Measurements from ENCODE around the gene FGF1. TPM values are rescaled to one million over a fixed set of nuclear protein-coding genes. Genes with fewer than 3 reads are reported as not detected.

FGF1 gene
- total RNA-seq, 1 donor from 2014 or later, result 23.5 TPM

DNA sequence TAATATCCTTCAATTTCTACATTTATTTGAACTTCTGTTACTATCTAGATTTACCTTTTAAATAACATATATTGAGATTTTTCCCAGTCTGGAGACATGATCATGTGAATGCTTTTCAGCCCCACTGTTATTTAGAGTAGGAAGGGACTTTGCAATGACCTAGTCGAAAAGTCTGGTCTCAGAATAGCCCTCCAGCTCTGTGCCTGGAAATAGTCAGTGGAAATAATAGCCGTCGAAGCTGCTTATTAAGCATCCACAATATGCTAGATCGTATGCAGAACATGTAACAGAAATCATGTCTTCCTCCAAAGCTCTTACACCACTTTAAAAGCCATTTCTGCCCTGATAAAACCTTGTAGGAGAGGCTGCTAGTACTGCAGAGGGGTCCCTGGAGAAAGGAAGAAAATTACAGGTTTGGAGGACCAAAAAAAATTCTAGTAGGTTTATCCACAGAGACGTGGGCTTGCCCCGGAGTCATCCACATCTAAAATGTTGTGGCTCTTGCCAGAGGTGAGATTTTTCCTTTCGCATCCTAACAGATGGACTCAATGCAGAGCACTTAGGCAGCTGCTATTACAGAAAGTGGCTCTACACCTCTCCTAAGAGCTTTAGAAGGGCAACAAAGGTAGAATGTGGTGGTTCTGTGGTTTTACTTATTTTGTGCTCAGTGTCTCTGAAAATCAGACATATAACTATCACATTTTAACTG is 2.5 kb upstream of the FGF1 start:
- no peak overlapping the region for H3K27ac ChIP-seq
- intact Hi-C loops (cut with DNase I), result no loop called here
- DNase-seq (ENCODE audit: low spot score in 2 of 2), result peak in 1 of 2 donors; percentile 1

DNA sequence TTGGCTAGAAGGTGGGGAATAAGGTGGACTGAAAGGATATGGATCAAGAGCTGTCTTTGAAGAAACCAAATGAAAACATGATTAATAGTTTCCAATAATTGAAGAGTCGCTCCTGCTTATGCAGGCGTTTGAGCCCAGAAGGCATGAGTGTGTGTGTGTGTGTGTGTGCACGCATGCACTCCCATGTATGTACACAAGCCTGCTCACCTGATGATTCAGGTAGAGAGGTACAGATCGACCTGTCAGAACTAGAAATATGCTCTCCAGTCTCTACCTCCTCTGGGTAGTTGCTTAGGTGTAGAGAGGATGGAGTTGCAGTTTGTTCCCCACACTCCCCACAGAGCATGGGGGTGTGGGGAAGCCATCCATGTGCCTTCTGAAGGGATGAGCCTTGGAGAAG is 1.1 kb upstream of the FGF1 start:
- Histone ChIP-seq H3K27me3 (no peaks in the 10 kb centered on the region), H3K36me3 (no peaks in the 10 kb centered on the region), H3K4me3 (no peak overlapping the region), H3K27ac (peak overlapping the region; percentile 73 to 78), H3K9me3 (no peaks in the 10 kb centered on the region), H3K4me1 (peaks cover 3 to 17% of the 10 kb centered on the region in 2 donors)
- TF ChIP-seq, protein P1, sequence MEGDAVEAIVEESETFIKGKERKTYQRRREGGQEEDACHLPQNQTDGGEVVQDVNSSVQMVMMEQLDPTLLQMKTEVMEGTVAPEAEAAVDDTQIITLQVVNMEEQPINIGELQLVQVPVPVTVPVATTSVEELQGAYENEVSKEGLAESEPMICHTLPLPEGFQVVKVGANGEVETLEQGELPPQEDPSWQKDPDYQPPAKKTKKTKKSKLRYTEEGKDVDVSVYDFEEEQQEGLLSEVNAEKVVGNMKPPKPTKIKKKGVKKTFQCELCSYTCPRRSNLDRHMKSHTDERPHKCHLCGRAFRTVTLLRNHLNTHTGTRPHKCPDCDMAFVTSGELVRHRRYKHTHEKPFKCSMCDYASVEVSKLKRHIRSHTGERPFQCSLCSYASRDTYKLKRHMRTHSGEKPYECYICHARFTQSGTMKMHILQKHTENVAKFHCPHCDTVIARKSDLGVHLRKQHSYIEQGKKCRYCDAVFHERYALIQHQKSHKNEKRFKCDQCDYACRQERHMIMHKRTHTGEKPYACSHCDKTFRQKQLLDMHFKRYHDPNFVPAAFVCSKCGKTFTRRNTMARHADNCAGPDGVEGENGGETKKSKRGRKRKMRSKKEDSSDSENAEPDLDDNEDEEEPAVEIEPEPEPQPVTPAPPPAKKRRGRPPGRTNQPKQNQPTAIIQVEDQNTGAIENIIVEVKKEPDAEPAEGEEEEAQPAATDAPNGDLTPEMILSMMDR (IDR thresholded peaks at IDR 0.05), result no peak
- intact Hi-C loops (cut with DNase I), result loop anchor here (1.0 kb wide), 1 partner anchor 11 kb away; no protein-coding TSS in a partner anchor
- DNase-seq (ENCODE audit: low spot score in 2 of 2), result peak in 1 of 2 donors; percentile 42

More for the DNA sequence above, 2.5 kb upstream of the FGF1 start:
- TF ChIP-seq, protein P1 (IDR thresholded peaks at IDR 0.05), result no peak
- H3K36me3 ChIP-seq, result no peaks in the 10 kb centered on the region
- no peaks in the 10 kb centered on the region for H3K27me3 ChIP-seq
- H3K4me1 ChIP-seq, result peaks cover 3 to 17% of the 10 kb centered on the region in 2 donors
- no peak overlapping the region for H3K4me3 ChIP-seq
- no peaks in the 10 kb centered on the region for H3K9me3 ChIP-seq

DNA sequence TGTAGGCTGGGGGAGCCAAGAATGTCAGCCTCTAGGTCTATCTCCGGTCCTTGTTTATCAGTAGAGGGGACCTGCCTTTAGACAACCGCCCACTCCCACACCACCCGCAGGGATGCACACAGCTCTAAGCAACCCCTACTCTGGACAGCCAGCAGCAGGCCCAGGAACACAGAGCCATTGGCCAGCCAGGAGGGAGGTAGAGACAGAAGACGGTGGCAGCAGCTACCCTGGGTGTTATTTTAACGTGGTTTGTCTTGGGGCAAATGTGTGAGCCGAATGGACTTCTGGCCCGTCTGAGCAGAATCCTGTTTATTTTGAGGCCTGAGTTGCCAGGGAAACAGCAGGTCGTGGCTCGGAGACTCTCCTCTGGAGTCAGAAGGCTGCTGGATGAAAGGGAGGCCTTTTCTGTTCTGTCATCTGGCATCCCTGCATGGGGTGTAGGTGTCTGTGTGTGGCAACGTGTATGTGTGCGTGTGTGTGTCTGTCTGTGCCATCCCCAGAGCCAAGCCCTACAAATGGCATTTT is 382 bp upstream of the FGF1 start:
- peaks cover 3 to 17% of the 10 kb centered on the region in 2 donors for H3K4me1 ChIP-seq
- TF ChIP-seq, protein P1 (IDR thresholded peaks at IDR 0.05), result no peak
- no peaks in the 10 kb centered on the region for H3K27me3 ChIP-seq
- peak overlapping the region; percentile 73 to 78 for H3K27ac ChIP-seq
- intact Hi-C loops (cut with DNase I), result loop anchor here (1.0 kb wide), 1 partner anchor 12 kb away; no protein-coding TSS in a partner anchor
- no peaks in the 10 kb centered on the region for H3K9me3 ChIP-seq
- H3K36me3 ChIP-seq, result no peaks in the 10 kb centered on the region
- peak in 1 of 2 donors; percentile 73 for DNase-seq (ENCODE audit: low spot score in 2 of 2)
- H3K4me3 ChIP-seq, result peak overlapping the region in 1 of 2 donors; percentile 36

DNA sequence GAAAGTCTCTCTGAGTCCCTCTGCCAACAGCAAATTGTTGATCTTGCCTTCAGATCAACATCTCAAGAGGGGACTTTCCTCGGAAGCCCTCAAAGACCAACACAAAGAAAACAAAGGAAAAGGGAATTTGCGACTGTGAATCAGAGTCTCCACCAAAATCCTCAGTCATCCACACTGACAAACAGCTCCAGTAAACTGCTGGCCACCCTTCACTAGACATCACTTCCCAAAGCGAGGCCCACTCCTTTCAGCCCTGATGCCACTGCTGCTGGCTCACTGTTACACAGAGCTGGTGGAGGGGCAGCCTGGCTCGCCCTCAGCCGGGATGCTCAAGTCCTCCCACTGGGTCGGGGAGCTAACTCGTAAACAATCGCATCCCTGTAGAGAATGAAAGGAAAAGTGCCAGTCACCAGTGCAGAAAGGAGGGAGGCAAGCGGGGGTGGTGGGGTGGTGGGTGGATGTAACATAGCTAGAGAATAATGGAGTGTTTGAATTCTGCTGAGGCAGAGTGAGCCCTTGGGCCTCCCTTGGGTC is 1.3 kb downstream of the FGF1 start:
- Histone ChIP-seq H3K36me3 (no peaks in the 10 kb centered on the region), H3K27me3 (no peaks in the 10 kb centered on the region), H3K9me3 (no peaks in the 10 kb centered on the region), H3K4me3 (peak overlapping the region in 1 of 2 donors; percentile 36), H3K27ac (peak overlapping the region; percentile 73 to 78), H3K4me1 (peaks cover 3 to 17% of the 10 kb centered on the region in 2 donors)
- peak in 1 of 2 donors; percentile 63 for DNase-seq (ENCODE audit: low spot score in 2 of 2)
- intact Hi-C loops (cut with DNase I), result no loop called here
- TF ChIP-seq, protein P1 (IDR thresholded peaks at IDR 0.05), result no peak

DNA sequence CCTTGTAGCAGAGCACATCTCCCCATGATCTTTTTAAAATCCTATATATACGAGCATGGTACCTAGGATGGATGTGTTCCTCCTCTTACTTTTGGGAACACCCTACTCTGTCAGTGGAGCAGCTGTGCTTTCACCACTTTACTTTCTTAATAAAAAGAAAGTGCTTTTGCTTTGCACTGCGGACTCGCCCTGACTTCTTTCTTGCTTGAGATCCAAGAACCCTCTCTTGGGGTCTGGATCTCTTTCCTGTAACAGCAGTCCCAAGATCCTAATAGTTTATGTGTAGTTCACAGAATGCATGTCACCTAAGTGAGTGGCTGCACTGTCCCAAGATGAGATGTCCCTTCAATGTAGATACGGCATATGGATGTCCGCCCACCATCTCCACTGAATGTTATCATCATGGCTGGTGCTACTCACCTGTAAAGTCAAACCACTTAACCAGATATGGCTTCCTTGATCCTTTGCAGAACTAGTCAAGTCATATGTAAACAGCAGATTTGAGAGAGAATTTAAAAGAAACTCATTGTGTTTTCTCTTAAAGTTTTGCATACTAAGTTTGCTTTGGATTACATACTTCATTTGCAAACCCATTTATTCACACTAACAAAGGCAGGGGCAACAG is 1.9 kb downstream of the FGF1 start:
- TF ChIP-seq, protein P1 (IDR thresholded peaks at IDR 0.05), result no peak
- H3K9me3 ChIP-seq, result no peaks in the 10 kb centered on the region
- no peak overlapping the region for H3K4me3 ChIP-seq
- peak overlapping the region; percentile 73 to 78 for H3K27ac ChIP-seq
- no peaks in the 10 kb centered on the region for H3K27me3 ChIP-seq
- H3K36me3 ChIP-seq, result no peaks in the 10 kb centered on the region
- H3K4me1 ChIP-seq, result peaks cover 3 to 17% of the 10 kb centered on the region in 2 donors
- DNase-seq (ENCODE audit: low spot score in 2 of 2), result peak in 1 of 2 donors; percentile 7
- intact Hi-C loops (cut with DNase I), result no loop called here

Data from ascending aorta (tissue), 2 donors.